GM18508 (cell line): Measurements from ENCODE around the gene TBC1D5.
"Not testable (repeated sequence)": the region's sequence is repeated elsewhere in the genome, so short reads cannot be mapped to it uniquely, and the experiment has no call there.

Experiments used
- ATAC-seq: cut with Tn5 transposase; IDR thresholded peaks from one replicate; pipeline ENCODE4 v1.9.1; 2021; ENCODE audit warnings: moderate number of reproducible peaks; ENCODE audit not compliant: insufficient read depth, unreplicated experiment

The TBC1D5 gene

DNA sequence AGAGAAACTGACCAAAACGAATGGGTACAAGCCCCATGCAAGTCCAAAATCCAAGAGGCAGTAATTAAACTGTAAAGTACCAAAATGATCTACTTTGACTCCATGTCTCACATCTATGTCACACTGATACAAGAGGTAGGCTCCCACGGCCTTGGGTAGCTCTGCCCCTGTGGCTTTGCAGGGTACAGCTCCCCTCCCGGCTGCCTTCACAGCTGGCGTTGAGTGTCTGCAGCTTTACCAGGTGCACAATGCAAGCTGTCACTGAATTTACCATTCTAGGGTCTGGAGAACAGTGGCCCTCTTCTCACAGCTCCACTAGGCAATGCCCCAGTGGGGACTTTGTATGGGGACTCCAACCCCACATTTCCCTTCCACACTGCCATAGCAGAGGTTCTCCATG lies 308.6 kb downstream of the TBC1D5 start:
- no peak for ATAC-seq

DNA sequence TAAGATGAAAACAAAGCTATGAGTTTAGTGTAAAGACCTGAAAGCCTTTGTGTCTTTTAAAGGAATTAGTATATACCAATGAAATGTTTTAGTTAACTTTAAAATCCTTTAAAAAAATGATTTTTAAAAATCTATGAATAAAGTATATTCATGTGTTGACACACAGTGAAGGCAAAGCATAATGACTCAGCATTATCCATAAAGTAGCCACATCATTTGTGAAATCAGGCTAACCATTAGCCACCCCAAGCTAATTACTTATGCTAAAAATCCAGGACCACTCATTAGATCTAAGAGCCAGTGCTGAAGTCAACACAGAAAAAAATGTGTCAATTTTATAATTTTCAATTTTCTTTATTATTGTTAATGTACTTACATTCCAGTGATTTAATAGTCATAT lies 310.2 kb downstream of the TBC1D5 start:
- no peak for ATAC-seq

GRCh38 chr3:17431484-17432045 lies 310.9 kb downstream of the TBC1D5 start:
- no peak for ATAC-seq

DNA sequence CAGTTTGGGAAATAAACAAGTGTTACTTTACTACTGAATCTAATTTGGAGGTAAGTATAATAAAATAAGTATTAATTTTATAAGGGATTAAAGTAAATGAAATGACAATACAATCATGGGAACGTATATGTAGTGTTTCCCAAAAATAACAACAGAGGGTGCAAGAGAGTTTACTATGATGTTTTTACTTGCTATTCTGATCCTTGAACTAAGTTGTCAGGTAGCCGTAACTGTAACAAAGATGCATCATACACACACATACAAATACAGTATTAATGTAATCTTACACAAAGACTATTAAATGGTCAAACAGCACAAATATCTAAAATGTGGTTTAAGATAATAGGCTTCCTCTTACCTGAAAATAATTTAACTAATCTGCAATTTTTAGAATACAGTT lies 311.4 kb downstream of the TBC1D5 start:
- no peak for ATAC-seq

GRCh38 chr3:17430582-17430981 lies 311.8 kb downstream of the TBC1D5 start:
- ATAC-seq: no peak

- no peak for ATAC-seq
These were observed 318.5 kb downstream of the TBC1D5 start for GRCh38 chr3:17423786-17424536.

GRCh38 chr3:17422636-17423035 lies 319.8 kb downstream of the TBC1D5 start:
- no peak for ATAC-seq

DNA sequence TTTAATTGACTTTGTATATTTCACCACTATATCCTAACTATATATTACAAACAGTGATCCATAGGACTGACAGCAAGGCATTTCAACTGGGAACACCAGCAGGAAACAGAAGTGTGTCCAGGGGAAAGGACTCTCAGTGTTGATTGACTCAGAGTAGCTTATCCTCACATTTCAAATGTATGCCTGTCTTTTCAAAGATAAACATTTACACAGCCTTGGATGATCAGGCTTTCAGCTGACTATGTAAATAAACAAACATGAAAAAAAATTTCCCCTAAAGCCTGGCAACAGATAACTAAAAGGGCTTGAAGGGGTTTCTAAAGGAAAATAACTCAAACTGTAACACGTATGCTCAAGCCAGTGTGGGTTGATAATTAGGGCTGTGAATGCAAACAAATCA lies 321.8 kb downstream of the TBC1D5 start:
- no peak for ATAC-seq

DNA sequence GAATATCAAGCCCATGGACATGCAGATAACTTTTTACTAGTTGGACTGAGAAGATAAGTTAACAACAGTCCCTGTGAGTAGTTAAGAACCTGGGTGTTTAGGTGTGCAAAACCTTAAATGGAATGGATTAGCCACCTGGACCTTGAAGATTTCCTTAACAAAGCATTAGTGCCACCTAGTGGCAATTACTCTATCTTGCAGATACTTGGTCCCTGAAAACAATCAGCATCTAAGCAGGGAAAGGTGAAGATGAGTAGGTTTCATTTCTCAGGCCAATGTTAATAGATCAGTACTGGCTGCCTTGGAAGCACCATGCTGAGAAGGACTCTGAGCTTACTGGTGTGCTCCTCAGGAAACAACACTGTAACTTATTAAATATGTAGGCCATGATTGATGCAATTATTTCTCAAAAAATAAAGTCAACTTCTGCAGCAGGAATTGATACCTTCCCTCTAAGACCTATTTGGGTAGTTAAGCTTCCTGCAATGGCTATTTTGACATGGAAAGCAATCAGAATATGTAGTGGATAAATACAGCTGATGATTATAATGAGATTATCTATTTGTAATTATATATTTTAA lies 329.4 kb downstream of the TBC1D5 start:
- ATAC-seq: no peak

DNA sequence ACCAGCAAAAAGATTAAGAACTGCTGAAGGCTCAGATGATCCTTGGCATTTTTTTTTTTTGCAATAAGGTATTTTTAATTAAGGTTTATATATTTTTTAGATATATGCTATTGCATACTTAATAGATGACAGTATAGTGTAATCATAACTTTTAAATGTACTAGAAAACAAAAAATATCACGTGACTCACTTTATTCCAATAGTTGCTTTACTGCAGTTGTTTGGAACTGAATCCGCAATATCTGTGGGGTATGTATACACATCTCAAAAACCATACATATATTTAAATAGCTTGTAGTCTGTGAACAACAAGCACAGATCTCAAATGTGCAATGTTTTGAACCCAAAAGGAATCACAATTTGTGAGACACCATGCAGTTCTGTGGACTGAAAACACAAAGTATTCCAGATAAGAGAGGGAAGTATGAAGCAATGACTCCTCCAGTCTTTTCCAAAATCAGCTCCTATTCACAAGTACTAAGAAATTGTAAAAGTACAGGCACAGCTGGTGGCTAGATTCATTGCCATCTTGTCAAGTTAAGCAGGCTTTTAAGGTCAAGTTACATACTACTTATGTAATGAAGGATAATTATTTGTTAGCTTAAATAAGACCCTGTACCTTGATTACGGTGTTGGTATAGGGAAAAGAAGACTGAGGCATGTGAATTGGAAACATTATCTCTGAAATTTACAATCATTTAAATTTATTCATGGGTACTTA lies 331.1 kb downstream of the TBC1D5 start:
- no peak for ATAC-seq

DNA sequence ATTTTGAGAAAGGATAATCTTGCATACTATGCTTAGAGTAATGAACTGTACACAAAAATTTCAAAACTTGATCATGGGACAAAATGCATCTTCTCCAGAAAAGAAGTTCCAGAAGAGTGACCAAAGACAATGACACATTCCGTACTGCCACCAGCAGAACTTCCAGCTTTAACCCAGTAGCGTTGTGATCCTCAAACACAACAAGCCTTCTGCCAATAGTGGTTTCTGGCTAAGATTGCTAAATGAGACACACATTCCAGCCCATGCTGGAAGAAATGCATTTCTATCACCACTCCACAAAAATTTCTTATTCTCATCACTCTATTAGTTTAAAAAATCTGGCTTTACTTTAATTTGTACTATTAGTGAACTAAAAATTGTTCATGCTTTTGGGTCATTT lies 334.9 kb downstream of the TBC1D5 start:
- no peak for ATAC-seq

DNA sequence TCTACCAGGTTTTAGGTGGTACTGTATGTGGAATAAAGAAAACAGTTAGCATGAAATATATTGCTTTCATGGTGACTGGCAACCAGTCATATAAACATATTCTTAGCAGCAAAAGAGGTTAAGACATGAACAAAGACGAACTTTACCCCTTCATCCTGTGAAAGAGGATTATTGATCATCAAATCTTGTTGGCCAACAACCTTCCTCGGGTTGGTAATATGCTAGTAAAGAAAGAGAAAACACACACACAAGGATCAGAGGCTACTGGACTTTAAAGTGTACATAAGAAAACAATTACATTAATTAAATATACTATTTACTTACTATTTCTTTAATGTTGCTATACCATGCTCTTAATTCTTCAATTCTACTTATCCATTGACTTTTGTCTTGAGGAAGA lies 337.9 kb downstream of the TBC1D5 start:
- no peak for ATAC-seq

GRCh38 chr3:17402442-17402841 lies 340.0 kb downstream of the TBC1D5 start:
- no peak for ATAC-seq

GRCh38 chr3:17401912-17402311 lies 340.5 kb downstream of the TBC1D5 start:
- ATAC-seq: no peak

GRCh38 chr3:17399586-17399985 lies 342.8 kb downstream of the TBC1D5 start:
- peak; percentile 26 for ATAC-seq

- peak; percentile 95 for ATAC-seq
These were observed 343.4 kb downstream of the TBC1D5 start for GRCh38 chr3:17398959-17399551.

GRCh38 chr3:17396036-17396435 lies 346.4 kb downstream of the TBC1D5 start:
- ATAC-seq: no peak

DNA sequence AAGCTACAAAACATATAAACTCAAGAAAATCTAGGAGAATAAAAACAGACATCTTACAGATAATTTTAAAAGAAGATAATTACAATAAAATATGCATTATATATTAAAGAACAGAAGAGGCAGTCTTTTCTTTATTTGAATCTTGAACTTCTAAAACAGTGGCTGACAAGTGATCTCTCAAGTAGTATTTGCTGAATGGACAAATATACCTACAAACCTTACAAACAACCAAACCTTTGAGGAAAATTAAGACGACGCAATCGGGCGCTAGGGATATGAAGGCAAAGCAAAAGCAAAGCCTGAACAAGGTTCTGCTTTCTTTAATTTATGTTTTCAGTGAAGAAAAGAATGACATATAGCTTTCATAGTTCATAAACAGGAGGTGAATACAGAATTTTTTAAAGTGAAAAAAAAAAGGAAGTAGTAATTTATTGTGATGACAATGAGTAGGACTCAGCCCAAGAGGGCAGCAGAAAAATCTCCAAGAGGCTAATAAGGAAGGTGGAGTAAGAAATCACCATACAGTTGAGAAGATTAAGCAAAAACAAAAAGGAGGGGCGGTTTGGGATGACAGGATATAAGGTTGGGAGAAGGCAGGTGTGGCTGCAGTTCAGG lies 347.8 kb downstream of the TBC1D5 start:
- no peak for ATAC-seq

DNA sequence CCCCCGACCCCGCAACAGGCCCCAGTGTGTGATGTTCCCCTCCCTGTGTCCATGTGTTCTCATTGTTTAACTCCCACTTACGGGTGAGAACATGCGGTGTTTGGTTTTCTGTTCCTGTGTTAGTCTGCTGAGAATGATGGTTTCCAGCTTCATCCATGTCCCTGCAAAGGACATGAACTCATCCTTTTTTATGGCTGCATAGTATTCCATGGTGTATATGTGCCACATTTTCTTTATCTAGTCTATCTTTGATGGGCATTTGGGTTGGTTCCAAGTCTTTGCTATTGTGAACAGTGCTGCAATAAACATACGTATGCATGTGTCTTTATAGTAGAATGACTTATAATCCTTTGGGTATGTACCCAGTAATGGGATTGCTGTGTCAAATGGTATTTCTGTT lies 349.9 kb downstream of the TBC1D5 start:
- not testable (repeated sequence) for ATAC-seq

DNA sequence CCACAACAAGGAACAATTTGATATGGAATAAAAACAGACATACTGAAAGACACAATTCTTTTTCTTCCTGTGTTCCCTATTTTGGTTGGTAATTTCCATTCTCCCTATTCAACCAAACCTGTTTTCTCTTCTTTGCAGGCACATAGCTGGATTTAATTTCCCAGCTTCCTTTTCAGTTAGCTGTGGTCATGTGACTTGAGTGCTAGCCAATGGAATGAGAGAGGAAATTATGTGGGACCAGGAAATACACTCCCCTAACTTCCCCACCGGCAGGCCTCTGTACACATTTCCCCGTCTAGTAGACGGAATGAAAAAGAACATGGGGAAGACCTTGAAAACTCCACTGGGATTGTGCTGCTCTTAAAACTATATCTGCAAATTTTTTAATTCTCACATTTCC lies 351.6 kb downstream of the TBC1D5 start:
- ATAC-seq: no peak
